GM21825 (cell line): ENCODE measurements around the gene SLC35F5.
"Not testable (repeated sequence)": the region's sequence is repeated elsewhere in the genome, so short reads cannot be mapped to it uniquely, and the experiment has no call there.

ENCODE experiments used
- ATAC-seq: cut with Tn5 transposase; IDR thresholded peaks from one replicate; pipeline ENCODE4 v1.9.1; 2021; ENCODE audit warnings: mild to moderate bottlenecking, moderate library complexity; ENCODE audit not compliant: unreplicated experiment

SLC35F5 gene

DNA sequence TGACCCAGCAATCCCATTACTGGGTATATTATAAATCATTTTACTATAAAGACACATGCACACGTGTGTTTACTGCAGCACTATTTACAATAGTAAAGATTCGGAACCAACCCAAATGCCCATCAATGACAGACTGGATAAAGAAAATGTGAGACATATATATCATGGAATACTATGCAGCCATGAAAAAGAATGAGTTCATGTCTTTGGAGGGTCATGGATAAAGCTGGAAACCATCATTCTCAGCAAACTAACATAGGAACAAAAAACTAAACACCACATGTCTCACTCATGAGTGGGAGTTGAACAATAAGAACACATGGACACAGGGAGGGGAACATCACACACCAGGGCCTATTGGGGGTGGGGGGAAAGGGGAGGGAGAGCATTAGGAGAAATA is 58.2 kb downstream of the SLC35F5 start:
- not testable (repeated sequence) for ATAC-seq

DNA sequence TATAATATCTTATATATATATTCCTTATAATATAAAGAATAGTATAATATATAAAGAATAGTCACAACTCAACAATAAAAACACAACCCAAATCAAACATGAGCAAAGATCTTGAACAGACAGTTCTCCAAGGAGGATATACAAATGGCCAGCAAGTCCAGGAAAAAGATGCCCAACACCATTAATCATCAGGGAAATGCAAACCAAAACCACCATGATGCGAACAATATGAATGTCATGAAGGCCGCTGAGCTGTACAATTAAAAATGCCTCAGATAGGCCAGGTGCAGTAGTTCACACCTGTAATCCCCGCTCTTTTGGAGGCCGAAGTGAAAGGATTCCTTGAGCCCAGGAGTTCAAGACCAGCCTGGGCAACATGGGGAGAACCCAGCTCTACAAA is 58.9 kb downstream of the SLC35F5 start:
- no peak for ATAC-seq

DNA sequence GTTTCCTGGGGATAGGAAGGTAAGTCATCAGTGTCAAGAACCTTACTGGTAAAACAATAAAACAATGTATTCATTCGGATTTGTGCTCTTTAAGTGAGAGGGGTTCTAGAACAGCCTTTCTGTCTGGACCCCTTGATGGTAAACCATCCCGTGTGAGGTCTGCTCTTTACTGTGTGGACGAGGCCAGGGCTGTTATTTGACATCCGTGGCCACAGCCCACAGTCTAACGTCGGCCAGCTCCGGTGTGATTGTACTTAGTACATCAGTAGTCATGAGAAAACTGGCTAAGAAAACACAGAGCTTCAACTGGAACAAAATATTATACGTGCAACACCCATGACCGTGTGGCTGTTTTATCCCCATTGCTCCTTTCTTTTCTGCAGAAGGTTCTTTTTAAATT is 62.0 kb downstream of the SLC35F5 start:
- no peak for ATAC-seq

GRCh38 chr2:113692698-113693428 is 63.6 kb downstream of the SLC35F5 start:
- ATAC-seq, result peak; percentile 79

- not testable (repeated sequence) for ATAC-seq
These were observed 65.6 kb downstream of the SLC35F5 start for GRCh38 chr2:113690871-113691270.

- no peak for ATAC-seq
These were observed 69.9 kb downstream of the SLC35F5 start for GRCh38 chr2:113686537-113686936.

- no peak for ATAC-seq
These were observed 71.0 kb downstream of the SLC35F5 start for GRCh38 chr2:113685471-113685870.

- ATAC-seq, result no peak
These were observed 77.0 kb downstream of the SLC35F5 start for GRCh38 chr2:113679457-113679856.

- no peak for ATAC-seq
These were observed 79.1 kb downstream of the SLC35F5 start for GRCh38 chr2:113677330-113677729.

- ATAC-seq, result no peak
These were observed 79.7 kb downstream of the SLC35F5 start for GRCh38 chr2:113676623-113677266.

GRCh38 chr2:113675875-113676274 is 80.6 kb downstream of the SLC35F5 start:
- ATAC-seq, result no peak

- ATAC-seq, result no peak
These were observed 84.0 kb downstream of the SLC35F5 start for GRCh38 chr2:113672326-113672932.

- ATAC-seq, result not testable (repeated sequence)
These were observed 87.4 kb downstream of the SLC35F5 start for GRCh38 chr2:113669013-113669412.

DNA sequence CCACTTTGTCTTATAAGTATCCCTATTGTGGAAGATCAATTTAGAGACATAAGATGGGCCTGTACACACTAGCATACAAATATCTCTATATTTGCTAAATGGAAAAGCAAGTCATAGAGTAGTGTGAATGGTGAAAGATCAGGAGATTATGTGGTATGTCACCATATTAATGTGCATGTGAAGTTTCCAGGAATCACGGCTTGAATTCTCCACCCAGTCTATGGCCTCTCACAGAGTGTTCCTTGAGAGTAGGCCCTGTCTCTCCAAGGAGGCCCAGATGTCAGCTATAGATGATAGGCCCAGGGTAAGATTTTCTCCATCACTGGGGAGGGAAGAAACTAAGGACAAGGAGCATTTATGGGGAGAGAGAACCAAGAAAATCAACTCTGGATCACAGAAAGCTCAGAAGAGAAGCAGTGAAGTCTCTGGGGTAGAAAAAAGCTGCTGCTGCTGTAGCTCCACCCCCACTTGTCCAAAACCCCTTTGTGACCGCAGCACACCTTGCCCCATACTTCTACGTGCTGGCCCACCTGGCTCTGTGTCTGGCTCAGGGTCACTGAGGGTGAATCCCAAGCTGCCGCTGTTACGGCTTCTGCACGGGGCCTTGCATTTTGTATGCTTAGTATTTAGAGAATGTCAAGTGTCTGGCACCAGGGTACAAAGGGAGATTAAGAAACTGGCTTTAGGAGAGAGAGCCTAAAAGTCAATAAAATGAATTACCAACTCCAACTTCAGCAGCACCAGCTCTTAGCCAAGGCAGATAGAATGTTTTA is 91.5 kb downstream of the SLC35F5 start:
- not testable (repeated sequence) for ATAC-seq

DNA sequence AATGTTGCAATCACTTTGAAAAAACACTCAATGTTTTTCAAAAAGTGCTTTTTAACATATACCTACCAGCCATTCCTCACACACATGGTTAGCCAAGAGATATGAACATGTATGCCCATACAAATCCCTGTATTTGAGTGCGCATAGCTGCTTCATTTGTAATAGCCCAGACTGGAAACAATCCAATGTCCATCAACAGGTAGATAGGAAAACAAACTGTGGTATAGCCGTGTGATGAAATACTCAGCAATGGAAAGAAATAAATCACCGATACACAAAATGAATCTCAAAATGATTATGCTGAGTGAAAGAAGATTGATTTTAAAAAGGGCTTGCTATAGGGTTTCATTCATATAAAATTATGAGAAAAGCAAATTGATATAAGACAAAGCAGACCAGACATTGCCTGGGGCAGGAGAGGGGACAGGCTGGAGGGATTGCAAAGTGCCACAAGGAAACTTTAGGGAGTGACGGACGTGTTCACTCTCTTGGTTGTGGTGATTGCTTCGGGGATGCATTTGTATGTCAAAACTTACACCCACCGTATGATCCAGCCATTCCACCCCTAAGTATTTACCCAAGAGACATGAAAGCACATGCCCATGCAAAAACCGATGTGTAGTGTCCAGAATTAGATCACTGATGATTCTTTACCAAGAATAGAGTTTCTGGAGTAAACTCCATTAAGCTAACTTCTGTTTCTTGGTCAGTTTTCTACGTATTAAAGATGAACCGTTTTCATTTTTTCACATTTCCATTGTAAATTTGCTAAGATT is 93.0 kb downstream of the SLC35F5 start:
- ATAC-seq, result not testable (repeated sequence)
